B cell (primary cell): ENCODE results near the gene PPP2R5E. TPM values are rescaled to one million over a fixed set of nuclear protein-coding genes. Genes with fewer than 3 reads are reported as not detected.
A peak's percentile ranks its signal among the peaks of the same experiment; 100 is the strongest.

Source experiments
- ATAC-seq: fragments of 200-7000 bp; cut with Tn5 transposase; one replicate; pipeline ENCODE4 v1.10.0; 2021; ENCODE audit warnings: low read depth, mild to moderate bottlenecking, moderate number of reproducible peaks, moderate library complexity
- CTCF ChIA-PET: fragments of 350-600 bp; sonication (Branson Sonifier 250); formaldehyde crosslinking; loops from one replicate; lab custom pipeline; 2021; ENCODE audit warnings: antibody characterized with exemption, inconsistent platforms; lab: Charles Lee
- POLR2A ChIA-PET: fragments of 350-600 bp; sonication (Branson Sonifier 250); formaldehyde crosslinking; loops from one replicate; lab custom pipeline; 2021; ENCODE audit warnings: antibody characterized with exemption; lab: Charles Lee
- DNase-seq: peaks from one replicate; pipeline ENCODE4 v3.0.0; 2013
- H2AFZ ChIP-seq: 2 replicates; pipeline ENCODE4 v1.6.1; 2012; ENCODE audit warnings: mild to moderate bottlenecking, low read depth, low read length; ENCODE audit not compliant: insufficient read depth, poor library complexity, severe bottlenecking
- H3K27ac ChIP-seq, 2 donors: 1 replicate in 1 of 2; 2 replicates in 1 of 2; pipeline ENCODE4 v1.5.1; 2012 to 2013; ENCODE audit warnings: low read length in 2 of 2, mild to moderate bottlenecking in 2 of 2, moderate library complexity in 1 of 2
- H3K27me3 ChIP-seq, 4 experiments: fragments of 200-600 bp in 1 of 4; sonication (generic) in 1 of 4; replicated peaks in 1 of 4; 1 replicate in 2 of 4; 2 replicates in 2 of 4; pipeline versions ENCODE4 v1.6.1 to v1.7.0; 2013 to 2016; ENCODE audit warnings: low read length in 3 of 4, mild to moderate bottlenecking in 2 of 4, mixed read lengths in 1 of 4, moderate library complexity in 1 of 4; ENCODE audit not compliant: insufficient read depth in 4 of 4, control insufficient read depth in 3 of 4; ENCODE audit errors: control extremely low read depth in 1 of 4
- H3K36me3 ChIP-seq, 2 experiments: replicated peaks in 1 of 2; 1 replicate in 1 of 2; 2 replicates in 1 of 2; pipeline versions ENCODE4 v1.6.1 to v1.7.1; 2013; ENCODE audit warnings: low read length in 1 of 2; ENCODE audit not compliant: insufficient read depth in 2 of 2, control insufficient read depth in 1 of 2; ENCODE audit errors: control extremely low read depth in 1 of 2, extremely low read depth in 1 of 2
- H3K4me1 ChIP-seq, 2 donors: fragments of 200-600 bp in 1 of 2; sonication (generic) in 1 of 2; 1 replicate in 1 of 2; 2 replicates in 1 of 2; pipeline versions ENCODE4 v1.5.1 to v1.6.1; 2013 to 2017; ENCODE audit warnings: low read length in 2 of 2; ENCODE audit not compliant: control insufficient read depth in 2 of 2, insufficient read depth in 2 of 2
- H3K4me2 ChIP-seq: replicated peaks from 2 replicates; pipeline ENCODE3; 2012; ENCODE audit warnings: mild to moderate bottlenecking, low read depth, low read length; ENCODE audit not compliant: poor library complexity, severe bottlenecking
- H3K4me3 ChIP-seq, 5 experiments: fragments of 200-600 bp in 1 of 5; sonication (generic) in 1 of 5; 1 replicate in 3 of 5; 2 replicates in 2 of 5; pipeline versions ENCODE4 v1.5.1 to v1.7.0; 2011 to 2016; ENCODE audit warnings: low read length in 4 of 5, mild to moderate bottlenecking in 4 of 5, low read depth in 2 of 5, control low read depth in 1 of 5, moderate library complexity in 1 of 5; ENCODE audit not compliant: insufficient read depth in 1 of 5; ENCODE audit errors: control extremely low read depth in 1 of 5, extremely low read depth in 1 of 5
- H3K79me2 ChIP-seq: fragments of 200-600 bp; sonication (generic); one replicate; pipeline ENCODE4 v1.6.0; 2016; ENCODE audit warnings: low read length; ENCODE audit not compliant: control insufficient read depth, insufficient read depth
- H3K9ac ChIP-seq: fragments of 200-600 bp; sonication (generic); 2 replicates; pipeline ENCODE4 v1.6.1; 2017; ENCODE audit warnings: mild to moderate bottlenecking, low read length, moderate library complexity
- H3K9me3 ChIP-seq, 3 donors: one replicate each; pipeline versions ENCODE4 v1.6.1 to v1.7.1; 2013; ENCODE audit warnings: low read length in 2 of 3; ENCODE audit not compliant: control insufficient read depth in 2 of 3, insufficient read depth in 1 of 3; ENCODE audit errors: control extremely low read depth in 1 of 3
- H4K20me1 ChIP-seq: 2 replicates; pipeline ENCODE4 v1.6.0; 2012; ENCODE audit warnings: mild to moderate bottlenecking, low read length; ENCODE audit not compliant: insufficient read depth, control insufficient read depth, poor library complexity, severe bottlenecking
- H3K27ac Mint-ChIP-seq: one replicate; pipeline ENCODE4 v1.8.0; 2021; ENCODE audit warnings: mixed read lengths
- H3K27me3 Mint-ChIP-seq: one replicate; pipeline ENCODE4 v1.8.0; 2021; ENCODE audit warnings: mixed read lengths
- H3K4me1 Mint-ChIP-seq: one replicate; pipeline ENCODE4 v1.8.0; 2021; ENCODE audit warnings: mixed read lengths
- H3K4me3 Mint-ChIP-seq: one replicate; pipeline ENCODE4 v1.8.0; 2021; ENCODE audit warnings: mixed read lengths
- H3K9me3 Mint-ChIP-seq: one replicate; pipeline ENCODE4 v1.8.0; 2022; ENCODE audit warnings: mixed read lengths; ENCODE audit not compliant: insufficient read depth
- EZH2 ChIP-seq: IDR thresholded peaks from 2 replicates; pipeline ENCODE4 v1.6.1; 2012; ENCODE audit warnings: borderline replicate concordance, low read depth, mild to moderate bottlenecking, moderate library complexity, low read length; ENCODE audit not compliant: insufficient read depth, poor library complexity, severe bottlenecking
- WGBS: methylation state at CpG from one replicate; pipeline ENCODE4 v1.1.5; 2013; ENCODE audit warnings: missing lambda C conversion rate; ENCODE audit not compliant: insufficient coverage; 5-methylcytosine and 5-hydroxymethylcytosine counted together
- intact Hi-C: fragments of 100-400 bp; cut with micrococcal nuclease; formaldehyde crosslinking; loops from one replicate; pipeline ENCODE4 v1.10.0; 2022
- polyA plus RNA-seq: library from polyadenylated mRNA; depleted of rRNA; stranded (reverse); fragments of >200 nt; gene quantifications from 2 replicates; pipeline ENCODE4 v1.2.3, GENCODE V29; 2012
- total RNA-seq, 2 donors: library from RNA; stranded (reverse); fragments of 120-200 nt in 1 of 2; gene quantifications; 1 replicate in 1 of 2; 2 replicates in 1 of 2; pipeline versions ENCODE4 v1.2.3 to v1.2.4, GENCODE V29; 2013 to 2022
- TF ChIP-seq, protein P1 (sequence below): fragments of 200-600 bp; IDR thresholded peaks from one replicate; pipeline ENCODE4 v1.8.0; 2022; ENCODE audit warnings: antibody characterized with exemption, mild to moderate bottlenecking

Gene PPP2R5E
- total and polyA plus RNA-seq, 2 donors (not counting 1 experiment from before 2014, with no cell fraction given) = 6.3 to 40.6 TPM

DNA sequence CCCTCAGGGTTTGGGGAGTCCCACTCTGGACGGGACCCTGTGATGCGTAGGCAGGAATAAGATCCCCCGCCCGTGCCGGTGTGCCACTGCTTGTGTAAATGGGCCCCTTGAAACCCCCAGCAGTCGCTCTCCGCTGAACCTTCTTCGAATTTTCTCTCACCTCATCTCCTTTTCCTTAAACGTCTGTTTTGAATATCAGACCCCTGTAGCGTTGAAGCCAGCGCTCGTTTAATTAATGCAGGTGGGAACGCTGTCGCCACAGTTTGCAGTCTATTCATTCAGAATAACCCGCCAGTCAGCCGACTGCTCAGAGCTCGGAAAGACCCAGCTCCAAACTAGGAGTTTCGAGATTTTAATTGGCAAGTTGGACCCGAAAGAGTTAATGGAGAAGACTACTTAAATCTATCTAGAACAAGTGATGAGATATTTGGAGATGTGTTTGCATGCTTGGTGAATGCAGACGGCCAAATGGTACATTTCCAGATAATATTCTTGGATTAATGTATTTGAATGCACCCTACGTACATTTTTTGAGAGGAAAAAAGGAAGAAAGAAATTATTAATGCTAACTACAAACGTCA is 739 bp upstream of the PPP2R5E start:
- peaks cover 12 to 21% of the 10 kb centered on the region in 2 donors for H3K4me1 ChIP-seq
- peak overlapping the region; percentile 82 to 90 for H3K27ac ChIP-seq
- intact Hi-C loops = loop anchor here (1.0 to 10.0 kb wide), 9 partner anchors 66 to 1558 kb away; partner anchors contain the start of genes CHURC1, MAX, MTHFD1 and SGPP1
- H2AFZ ChIP-seq = peak overlapping the region; percentile 97
- ChIA-PET CTCF (interaction anchor here (1.2 to 3.5 kb wide), 2 partner anchors 155 to 226 kb away, joined by 3 to 14 read pairs; no protein-coding TSS in a partner anchor), POLR2A (interaction anchor here (0.6 to 1.8 kb wide), 7 partner anchors 19 to 844 kb away, joined by 3 to 12 read pairs (median 5); partner anchors contain the start of genes MTHFD1 and WDR89)
- no peaks in the 10 kb centered on the region for H4K20me1 ChIP-seq
- no peaks in the 10 kb centered on the region for H3K27me3 ChIP-seq
- H3K79me2 ChIP-seq = peaks cover 48% of the 10 kb centered on the region
- Mint-ChIP-seq H3K4me3 (peak overlapping the region; percentile 90), H3K27me3 (no peaks in the 10 kb centered on the region), H3K4me1 (peaks cover 28% of the 10 kb centered on the region), H3K27ac (peak overlapping the region; percentile 91), H3K9me3 (no peaks in the 10 kb centered on the region)
- peaks cover 2 to 4% of the 10 kb centered on the region in 2 experiments for H3K36me3 ChIP-seq
- peak overlapping the region; percentile 89 for H3K9ac ChIP-seq
- peak overlapping the region; percentile 91 for H3K4me2 ChIP-seq
- ATAC-seq (no peak), DNase-seq (no peak)
- H3K9me3 ChIP-seq = no peaks in the 10 kb centered on the region
- TF ChIP-seq, protein P1, sequence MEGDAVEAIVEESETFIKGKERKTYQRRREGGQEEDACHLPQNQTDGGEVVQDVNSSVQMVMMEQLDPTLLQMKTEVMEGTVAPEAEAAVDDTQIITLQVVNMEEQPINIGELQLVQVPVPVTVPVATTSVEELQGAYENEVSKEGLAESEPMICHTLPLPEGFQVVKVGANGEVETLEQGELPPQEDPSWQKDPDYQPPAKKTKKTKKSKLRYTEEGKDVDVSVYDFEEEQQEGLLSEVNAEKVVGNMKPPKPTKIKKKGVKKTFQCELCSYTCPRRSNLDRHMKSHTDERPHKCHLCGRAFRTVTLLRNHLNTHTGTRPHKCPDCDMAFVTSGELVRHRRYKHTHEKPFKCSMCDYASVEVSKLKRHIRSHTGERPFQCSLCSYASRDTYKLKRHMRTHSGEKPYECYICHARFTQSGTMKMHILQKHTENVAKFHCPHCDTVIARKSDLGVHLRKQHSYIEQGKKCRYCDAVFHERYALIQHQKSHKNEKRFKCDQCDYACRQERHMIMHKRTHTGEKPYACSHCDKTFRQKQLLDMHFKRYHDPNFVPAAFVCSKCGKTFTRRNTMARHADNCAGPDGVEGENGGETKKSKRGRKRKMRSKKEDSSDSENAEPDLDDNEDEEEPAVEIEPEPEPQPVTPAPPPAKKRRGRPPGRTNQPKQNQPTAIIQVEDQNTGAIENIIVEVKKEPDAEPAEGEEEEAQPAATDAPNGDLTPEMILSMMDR = no peak
- no peak for TF ChIP-seq EZH2
- under 1% methylated on average over 14 of the region's 22 CpGs for WGBS
- peak overlapping the region; percentile 56 to 98 (median 94) for H3K4me3 ChIP-seq
